Erythroblast (primary cell): ENCODE data around the gene ZNF862.

Experiments
- GATA1 ChIP-seq: IDR thresholded peaks from 2 replicates; pipeline ENCODE4 v1.6.1; 2011; ENCODE audit warnings: low read depth, mild to moderate bottlenecking, control low read depth, low read length, moderate library complexity
- POLR2A ChIP-seq: IDR thresholded peaks from 2 replicates; pipeline ENCODE4 v1.6.1; 2011; ENCODE audit warnings: mild to moderate bottlenecking, low read length

DNA sequence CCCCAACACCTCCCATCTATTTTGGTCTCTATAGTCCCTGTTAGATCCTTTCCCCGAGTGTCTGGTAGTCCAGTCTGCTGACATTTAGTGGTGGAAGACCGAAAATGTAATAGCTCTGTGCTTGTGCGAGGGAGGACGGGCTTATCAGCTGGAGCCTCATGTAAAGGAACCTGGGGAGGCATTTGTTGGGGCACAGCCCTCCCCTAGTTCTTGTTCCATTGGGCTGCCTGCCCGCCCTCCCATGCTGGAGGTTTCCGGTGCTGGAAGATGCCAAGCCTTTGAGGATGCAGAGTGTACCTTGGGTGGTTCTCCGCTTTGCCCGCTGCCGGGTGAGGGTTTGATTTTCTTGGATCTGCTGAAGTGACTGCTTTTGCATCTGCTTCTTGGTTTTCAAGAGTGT is 5.4 kb downstream of the ZNF862 start:
- TF ChIP-seq POLR2A (no peak), GATA1 (no peak)
